Left lung (tissue), 10 donors: ENCODE data around the gene AMH. TPM values are rescaled to one million over a fixed set of nuclear protein-coding genes. Genes with fewer than 3 reads are reported as not detected.
A peak's percentile ranks its signal among the peaks of the same experiment; 100 is the strongest.

Experiments
- ATAC-seq: fragments of 200-7000 bp; cut with Tn5 transposase; one replicate; pipeline ENCODE4 v1.9.1; 2020; ENCODE audit warnings: moderate library complexity
- DNase-seq, 4 donors: peaks; one replicate each; pipeline ENCODE4 v3.0.0-alpha.2; 2013 to 2020
- H3K27ac ChIP-seq, 2 donors: fragments of 200-600 bp; sonication (generic) in 1 of 2; one replicate each; pipeline versions ENCODE4 v1.5.0 to v1.8.0; 2020 to 2021
- H3K27me3 ChIP-seq, 2 donors: fragments of 200-600 bp; sonication (generic) in 1 of 2; one replicate each; pipeline versions ENCODE4 v1.5.0 to v1.8.0; 2020 to 2021
- H3K36me3 ChIP-seq, 2 donors: fragments of 200-600 bp; sonication (generic) in 1 of 2; one replicate each; pipeline versions ENCODE4 v1.5.0 to v1.8.0; 2020 to 2021
- H3K4me1 ChIP-seq, 2 donors: fragments of 200-600 bp; one replicate each; pipeline ENCODE4 v1.8.0; 2021
- H3K4me3 ChIP-seq, 2 donors: fragments of 200-600 bp; sonication (generic) in 1 of 2; one replicate each; pipeline versions ENCODE4 v1.5.0 to v1.8.0; 2020 to 2021; ENCODE audit warnings: mild to moderate bottlenecking in 1 of 2
- H3K9me3 ChIP-seq, 2 donors: fragments of 200-600 bp; sonication (generic) in 1 of 2; one replicate each; pipeline versions ENCODE4 v1.5.0 to v1.8.0; 2020 to 2021
- CTCF ChIP-seq, 2 donors: fragments of 200-600 bp; sonication (generic) in 1 of 2; IDR thresholded peaks; one replicate each; pipeline versions ENCODE4 v1.5.0 to v1.8.0; 2021; ENCODE audit warnings: antibody characterized with exemption in 2 of 2
- intact Hi-C, 2 donors: fragments of 100-400 bp; cut with DNase I; formaldehyde crosslinking; loops; one replicate each; pipeline versions ENCODE4 v1.11.2 to v1.14.2; 2022
- polyA plus RNA-seq, 6 donors: library from polyadenylated mRNA; unstranded; fragments of 120-200 nt; gene quantifications; one replicate each; pipeline ENCODE4 v1.2.1, GENCODE V29; 2013; ENCODE audit not compliant: insufficient read length in 6 of 6
- total RNA-seq, 2 donors: library from RNA; stranded (reverse); fragmentation: NEBNext Ultra II Directional; extraction: Animal tissue kit (Norgen Biotek cat#: 25700); gene quantifications; one replicate each; pipeline ENCODE4 v1.2.1, GENCODE V29; 2021
- donor health status: DM: no; HTN: yes; CAD: no.
- donor health status: DM: no; HTN: no; CAD: no.

The AMH gene
- total and polyA plus RNA-seq, 8 donors: 0.13 to 3.7 (median 1.2) TPM

GRCh38 chr19:2210206-2210605 is 38.9 kb upstream of the AMH start:
- Histone ChIP-seq H3K27ac (no peak overlapping the region), H3K27me3 (no peaks in the 10 kb centered on the region), H3K36me3 (peaks cover 0 to 100% of the 10 kb centered on the region in 2 donors), H3K9me3 (no peaks in the 10 kb centered on the region), H3K4me3 (no peak overlapping the region), H3K4me1 (peaks cover 0 to 22% of the 10 kb centered on the region in 2 donors)
- DNase-seq (no peak), ATAC-seq (no peak)
- intact Hi-C loops: no loop called here
- no peak for TF ChIP-seq CTCF (IDR thresholded peaks at IDR 0.05)

GRCh38 chr19:2210987-2211740 is 38.0 kb upstream of the AMH start:
- no peak for ATAC-seq
- H3K36me3 ChIP-seq: peaks cover 0 to 100% of the 10 kb centered on the region in 2 donors
- peaks cover 0 to 22% of the 10 kb centered on the region in 2 donors for H3K4me1 ChIP-seq
- no peaks in the 10 kb centered on the region for H3K27me3 ChIP-seq
- no peak overlapping the region for H3K27ac ChIP-seq
- intact Hi-C loops: no loop called here
- H3K4me3 ChIP-seq: no peak overlapping the region
- DNase-seq: no peak
- no peaks in the 10 kb centered on the region for H3K9me3 ChIP-seq
- TF ChIP-seq CTCF (IDR thresholded peaks at IDR 0.05): no peak

GRCh38 chr19:2212861-2213711 is 36.0 kb upstream of the AMH start:
- Histone ChIP-seq H3K9me3 (no peaks in the 10 kb centered on the region), H3K27me3 (no peaks in the 10 kb centered on the region), H3K36me3 (peaks cover 0 to 100% of the 10 kb centered on the region in 2 donors), H3K4me3 (no peak overlapping the region), H3K27ac (peak overlapping the region in 1 of 2 donors; percentile 11), H3K4me1 (peaks cover 0 to 20% of the 10 kb centered on the region in 2 donors)
- DNase-seq (peak in 1 of 4 donors; percentile 59), ATAC-seq (peak; percentile 86)
- intact Hi-C loops: no loop called here
- TF ChIP-seq CTCF (IDR thresholded peaks at IDR 0.05): no peak

GRCh38 chr19:2213799-2214198 is 35.3 kb upstream of the AMH start:
- Histone ChIP-seq H3K4me3 (no peak overlapping the region), H3K36me3 (peaks cover 0 to 100% of the 10 kb centered on the region in 2 donors), H3K27ac (no peak overlapping the region), H3K4me1 (peaks cover 0 to 13% of the 10 kb centered on the region in 2 donors), H3K27me3 (no peaks in the 10 kb centered on the region), H3K9me3 (no peaks in the 10 kb centered on the region)
- intact Hi-C loops: no loop called here
- TF ChIP-seq CTCF (IDR thresholded peaks at IDR 0.05): no peak
- ATAC-seq (no peak), DNase-seq (peak in 1 of 4 donors; percentile 41)

GRCh38 chr19:2214251-2214650 is 34.9 kb upstream of the AMH start:
- no peak for TF ChIP-seq CTCF (IDR thresholded peaks at IDR 0.05)
- H3K27me3 ChIP-seq: no peaks in the 10 kb centered on the region
- H3K4me1 ChIP-seq: peaks cover 0 to 9% of the 10 kb centered on the region in 2 donors
- H3K9me3 ChIP-seq: no peaks in the 10 kb centered on the region
- no peak overlapping the region for H3K27ac ChIP-seq
- intact Hi-C loops: no loop called here
- DNase-seq: peak in 1 of 4 donors; percentile 66
- no peak overlapping the region for H3K4me3 ChIP-seq
- no peak for ATAC-seq
- peaks cover 0 to 100% of the 10 kb centered on the region in 2 donors for H3K36me3 ChIP-seq
